Astrocyte (in vitro differentiated cells and primary cell): ENCODE results near the gene CAPN11. TPM values are rescaled to one million over a fixed set of nuclear protein-coding genes. Genes with fewer than 3 reads are reported as not detected.

Experiments
- DNase-seq: peaks from one replicate; pipeline ENCODE4 v3.0.0-alpha.2; 2010; ENCODE audit warnings: low read depth
- FAIRE-seq: peaks from 2 replicates; lab custom pipeline; 2011; peaks lifted over from hg19 to GRCh38; lab: Jason Lieb, UNC
- H2AFZ ChIP-seq: 2 replicates; pipeline ENCODE4 v1.6.0; 2012; ENCODE audit warnings: low read depth, low read length, inconsistent platforms
- H3K27ac ChIP-seq: 2 replicates; pipeline ENCODE4 v1.5.1; 2011; ENCODE audit warnings: low read depth, low read length, inconsistent platforms
- H3K27me3 ChIP-seq: 2 replicates; pipeline ENCODE4 v1.6.0; 2011; ENCODE audit warnings: low read length, inconsistent platforms; ENCODE audit not compliant: insufficient read depth
- H3K36me3 ChIP-seq: 2 replicates; pipeline ENCODE4 v1.5.1; 2011; ENCODE audit warnings: low read length, inconsistent platforms; ENCODE audit not compliant: insufficient read depth
- H3K4me1 ChIP-seq: 2 replicates; pipeline ENCODE4 v1.5.1; 2011; ENCODE audit warnings: low read length, inconsistent platforms; ENCODE audit not compliant: insufficient read depth
- H3K4me2 ChIP-seq: 2 replicates; pipeline ENCODE4 v1.6.0; 2012; ENCODE audit warnings: low read length, inconsistent platforms
- H3K4me3 ChIP-seq: 2 replicates; pipeline ENCODE4 v1.5.1; 2011; ENCODE audit warnings: low read depth, mild to moderate bottlenecking, low read length, inconsistent platforms; ENCODE audit not compliant: insufficient read depth
- H3K79me2 ChIP-seq: 2 replicates; pipeline ENCODE4 v1.6.0; 2012; ENCODE audit warnings: mild to moderate bottlenecking, low read length, inconsistent platforms; ENCODE audit not compliant: insufficient read depth
- H3K9ac ChIP-seq: 2 replicates; pipeline ENCODE4 v1.6.0; 2012; ENCODE audit warnings: mild to moderate bottlenecking, low read length, inconsistent platforms
- H3K9me3 ChIP-seq: 2 replicates; pipeline ENCODE4 v1.5.1; 2012; ENCODE audit warnings: low read depth, mild to moderate bottlenecking, low read length, inconsistent platforms; ENCODE audit not compliant: insufficient read depth
- H4K20me1 ChIP-seq: 2 replicates; pipeline ENCODE4 v1.6.0; 2012; ENCODE audit warnings: low read length, inconsistent platforms; ENCODE audit not compliant: insufficient read depth
- H3K27ac Mint-ChIP-seq: one replicate; pipeline ENCODE4 v1.8.0; 2021; ENCODE audit warnings: mild to moderate bottlenecking, mixed read lengths; ENCODE audit not compliant: unreplicated experiment
- H3K27me3 Mint-ChIP-seq: one replicate; pipeline ENCODE4 v1.8.0; 2021; ENCODE audit warnings: low read depth, mixed read lengths; ENCODE audit not compliant: unreplicated experiment
- H3K36me3 Mint-ChIP-seq: one replicate; pipeline ENCODE4 v1.8.0; 2021; ENCODE audit warnings: low read depth, mixed read lengths; ENCODE audit not compliant: unreplicated experiment
- H3K4me1 Mint-ChIP-seq: one replicate; pipeline ENCODE4 v1.8.0; 2021; ENCODE audit warnings: low read depth, mixed read lengths; ENCODE audit not compliant: unreplicated experiment
- H3K4me3 Mint-ChIP-seq: one replicate; pipeline ENCODE4 v1.8.0; 2021; ENCODE audit warnings: mild to moderate bottlenecking, moderate library complexity, mixed read lengths; ENCODE audit not compliant: unreplicated experiment
- H3K9me3 Mint-ChIP-seq: one replicate; pipeline ENCODE4 v1.8.0; 2021; ENCODE audit warnings: mild to moderate bottlenecking, mixed read lengths; ENCODE audit not compliant: unreplicated experiment
- CTCF ChIP-seq: IDR thresholded peaks from 2 replicates; pipeline ENCODE4 v1.5.1; 2011; ENCODE audit warnings: low read depth, mild to moderate bottlenecking, inconsistent platforms, low read length, moderate library complexity; ENCODE audit not compliant: insufficient read depth
- EZH2 ChIP-seq: IDR thresholded peaks from 2 replicates; pipeline ENCODE4 v1.6.1; 2012; ENCODE audit warnings: mild to moderate bottlenecking, low read length, inconsistent platforms; ENCODE audit not compliant: insufficient read depth
- total RNA-seq: library from RNA; stranded (reverse); gene quantifications from 2 replicates; pipeline ENCODE4 v1.2.1, GENCODE V29; 2021

Gene CAPN11
- total RNA-seq, 1 donor from 2014 or later: not detected

- H3K27me3 Mint-ChIP-seq: no peaks in the 10 kb centered on the region
- no peak overlapping the region for H3K4me3 ChIP-seq
- H3K9me3 ChIP-seq: no peaks in the 10 kb centered on the region
- peaks cover 85% of the 10 kb centered on the region for H3K79me2 ChIP-seq
- no peaks in the 10 kb centered on the region for H3K27me3 ChIP-seq
- H3K4me2 ChIP-seq: peak overlapping the region; percentile 91
- peaks cover 14% of the 10 kb centered on the region for H3K36me3 ChIP-seq
- peaks cover 64% of the 10 kb centered on the region for H3K4me1 Mint-ChIP-seq
- no peak for FAIRE-seq
- H3K9ac ChIP-seq: peak overlapping the region; percentile 82
- peak overlapping the region; percentile 96 for H3K27ac ChIP-seq
- H3K4me1 ChIP-seq: peaks cover 53% of the 10 kb centered on the region
- H3K9me3 Mint-ChIP-seq: no peaks in the 10 kb centered on the region
- peak overlapping the region; percentile 100 for H3K27ac Mint-ChIP-seq
- TF ChIP-seq CTCF (no peak), EZH2 (no peak)
- no peak overlapping the region for H3K4me3 Mint-ChIP-seq
- peaks cover 73% of the 10 kb centered on the region for H4K20me1 ChIP-seq
- no peak overlapping the region for H2AFZ ChIP-seq
- H3K36me3 Mint-ChIP-seq: peaks cover 7% of the 10 kb centered on the region
- peak; percentile 77 for DNase-seq
Observed at GRCh38 chr6:44117397-44118128, 41.1 kb upstream of the CAPN11 start.

GRCh38 chr6:44119704-44120262 lies 38.8 kb upstream of the CAPN11 start:
- no peak overlapping the region for H3K4me2 ChIP-seq
- no peak overlapping the region for H2AFZ ChIP-seq
- H3K4me1 Mint-ChIP-seq: peaks cover 76% of the 10 kb centered on the region
- no peak for TF ChIP-seq EZH2
- no peak for TF ChIP-seq CTCF
- peaks cover 5% of the 10 kb centered on the region for H3K36me3 Mint-ChIP-seq
- H3K4me1 ChIP-seq: peaks cover 63% of the 10 kb centered on the region
- H4K20me1 ChIP-seq: peaks cover 84% of the 10 kb centered on the region
- H3K27me3 Mint-ChIP-seq: no peaks in the 10 kb centered on the region
- no peak overlapping the region for H3K27ac ChIP-seq
- no peaks in the 10 kb centered on the region for H3K36me3 ChIP-seq
- H3K4me3 ChIP-seq: no peak overlapping the region
- no peaks in the 10 kb centered on the region for H3K27me3 ChIP-seq
- peak overlapping the region; percentile 10 for H3K27ac Mint-ChIP-seq
- peaks cover 93% of the 10 kb centered on the region for H3K79me2 ChIP-seq
- FAIRE-seq (no peak), DNase-seq (peak; percentile 44)
- no peaks in the 10 kb centered on the region for H3K9me3 Mint-ChIP-seq
- no peak overlapping the region for H3K4me3 Mint-ChIP-seq
- H3K9me3 ChIP-seq: no peaks in the 10 kb centered on the region
- no peak overlapping the region for H3K9ac ChIP-seq
